HG02610 (cell line): ENCODE results near the gene CDH7.

Experiments
- ATAC-seq: cut with Tn5 transposase; IDR thresholded peaks from one replicate; pipeline ENCODE4 v1.9.1; 2021; ENCODE audit warnings: mild to moderate bottlenecking, moderate library complexity; ENCODE audit not compliant: unreplicated experiment

CDH7 gene

DNA sequence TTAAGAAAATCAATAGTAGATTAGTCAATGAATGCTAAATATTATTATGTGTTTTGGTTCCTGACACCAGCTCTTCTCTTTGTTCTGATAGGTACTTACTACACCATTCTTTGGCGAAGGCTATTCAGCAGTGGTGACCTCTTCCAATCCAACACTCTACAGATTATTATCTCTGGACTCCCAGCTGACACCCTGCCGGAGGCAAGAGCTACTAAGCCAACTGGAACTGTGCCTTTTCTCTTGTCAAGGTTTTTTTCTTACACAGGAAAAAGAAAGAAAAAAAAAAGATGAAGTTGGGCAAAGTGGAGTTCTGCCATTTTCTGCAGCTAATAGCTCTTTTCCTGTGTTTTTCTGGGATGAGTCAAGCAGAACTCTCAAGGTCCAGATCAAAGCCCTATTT lies 11.7 kb downstream of the CDH7 start:
- no peak for ATAC-seq

DNA sequence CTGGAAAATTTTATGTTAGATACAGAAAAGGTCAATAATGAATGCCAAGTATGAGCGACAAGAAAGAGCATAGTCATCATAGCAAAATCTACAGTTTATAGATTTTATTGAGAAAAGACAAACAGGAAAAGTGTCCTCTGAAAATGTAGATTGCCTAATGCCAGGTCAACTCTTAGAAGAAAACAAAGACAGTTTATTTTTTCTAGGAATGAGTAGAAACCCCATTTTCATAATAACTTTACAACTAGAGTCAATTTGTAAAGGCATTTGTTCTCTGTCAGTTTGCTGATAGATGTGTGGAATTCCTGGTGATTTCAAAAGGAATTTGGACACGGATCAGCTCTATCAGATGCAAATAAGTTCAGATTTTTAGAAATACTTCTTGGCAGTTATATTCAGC lies 16.6 kb downstream of the CDH7 start:
- no peak for ATAC-seq

DNA sequence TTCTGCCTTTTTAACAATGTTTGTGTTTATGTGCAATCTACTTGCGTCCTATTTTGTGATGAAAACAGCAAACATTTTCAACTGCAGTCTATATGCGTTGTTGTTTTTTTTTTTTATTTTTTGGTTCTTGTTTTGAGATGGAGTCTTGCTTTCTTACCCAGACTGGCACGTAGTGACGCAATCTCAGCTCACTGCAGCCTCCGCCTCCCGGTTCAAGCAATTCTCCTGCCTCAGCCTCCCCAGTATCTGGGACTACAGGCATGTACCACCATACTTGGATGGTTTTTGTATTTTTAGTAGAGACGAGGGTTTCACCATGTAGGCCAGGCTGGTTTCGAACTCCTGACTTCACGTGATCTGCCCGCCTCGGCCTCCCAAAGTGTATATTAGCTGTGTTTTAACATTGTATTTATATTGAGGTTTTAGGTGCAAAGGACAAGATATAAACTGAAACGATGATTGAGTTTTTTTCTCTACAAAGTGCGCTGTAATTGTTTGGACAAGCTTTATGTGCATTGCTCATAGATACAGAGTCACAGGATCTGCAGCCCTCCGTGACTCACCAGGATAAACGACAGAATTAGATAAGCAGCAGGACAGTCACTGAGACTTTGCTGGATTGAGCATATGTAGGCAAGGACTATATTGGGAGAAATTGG lies 17.4 kb downstream of the CDH7 start:
- ATAC-seq, result no peak

DNA sequence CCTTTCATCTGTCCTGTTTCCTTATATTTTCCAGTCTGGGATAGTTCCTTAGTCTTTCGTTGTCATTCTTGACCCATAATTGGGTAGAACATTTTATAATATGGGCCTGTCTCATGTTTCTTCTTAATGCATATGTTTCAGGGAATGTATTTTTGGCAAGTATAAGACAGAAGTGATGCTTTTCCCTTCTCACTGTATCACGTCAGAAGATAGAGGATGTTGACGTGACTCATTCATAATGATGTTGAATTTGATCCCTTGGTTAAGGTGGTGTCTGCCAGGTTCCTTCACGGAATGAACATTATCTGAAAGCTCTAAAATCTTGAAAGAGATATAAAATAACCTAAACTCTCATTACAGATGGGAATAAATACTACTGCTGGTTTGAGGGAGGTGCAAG lies 18.8 kb downstream of the CDH7 start:
- no peak for ATAC-seq

DNA sequence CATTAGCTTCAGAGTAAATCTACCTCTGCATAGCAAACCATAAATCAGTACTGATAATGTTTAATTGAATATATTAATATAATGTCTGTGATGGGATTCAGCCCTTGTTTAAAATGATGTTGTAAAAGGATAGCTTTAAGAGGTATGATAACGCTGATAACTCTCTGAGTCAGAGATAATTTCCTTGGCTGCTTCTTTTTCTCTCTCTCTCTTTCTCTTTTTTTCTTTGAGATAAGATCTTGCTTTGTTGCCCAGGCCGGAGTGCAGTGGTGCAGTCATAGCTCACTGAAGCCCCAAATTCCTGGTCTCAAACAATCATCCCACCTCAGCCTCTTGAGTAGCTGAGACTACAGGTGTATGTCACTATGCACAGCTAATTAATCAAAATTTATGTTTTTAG lies 35.7 kb downstream of the CDH7 start:
- ATAC-seq, result no peak

DNA sequence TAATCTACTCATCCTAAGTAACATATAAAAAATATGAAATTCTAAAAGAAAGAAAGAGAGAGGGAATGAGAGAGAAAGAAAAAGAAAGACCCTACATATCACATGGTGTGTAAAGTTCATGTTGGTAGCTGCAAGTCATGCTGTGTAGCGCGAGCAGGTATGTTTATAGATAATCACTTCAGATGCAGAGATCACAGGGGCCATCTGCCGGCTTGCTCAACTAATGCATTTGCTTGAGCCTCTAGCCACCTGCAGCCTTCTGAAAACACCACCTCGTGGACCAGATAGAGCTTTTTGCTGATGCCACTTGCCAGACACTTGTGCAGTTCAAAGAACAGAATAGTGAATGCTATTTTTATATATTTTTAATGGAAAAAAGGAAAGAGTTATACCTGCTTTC lies 37.6 kb downstream of the CDH7 start:
- ATAC-seq, result no peak

DNA sequence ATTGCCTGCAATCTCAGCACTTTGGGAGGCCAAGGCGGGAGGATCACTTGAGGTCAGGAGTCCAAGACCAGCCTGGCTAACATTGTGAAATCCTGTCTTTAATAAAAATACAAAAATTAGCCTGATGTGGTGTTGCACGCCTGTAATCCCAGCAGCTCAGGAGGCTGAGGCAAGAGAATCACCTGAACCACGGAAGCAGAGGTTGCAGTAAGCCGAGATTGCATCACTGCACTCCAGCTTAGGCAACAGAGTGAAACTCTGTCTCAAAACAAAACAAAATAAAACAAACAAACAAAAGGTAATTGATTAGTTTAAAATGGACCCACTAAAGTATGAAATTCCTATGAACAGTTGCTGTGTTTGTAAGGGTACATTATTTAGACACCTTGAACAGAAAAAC lies 39.8 kb downstream of the CDH7 start:
- no peak for ATAC-seq

DNA sequence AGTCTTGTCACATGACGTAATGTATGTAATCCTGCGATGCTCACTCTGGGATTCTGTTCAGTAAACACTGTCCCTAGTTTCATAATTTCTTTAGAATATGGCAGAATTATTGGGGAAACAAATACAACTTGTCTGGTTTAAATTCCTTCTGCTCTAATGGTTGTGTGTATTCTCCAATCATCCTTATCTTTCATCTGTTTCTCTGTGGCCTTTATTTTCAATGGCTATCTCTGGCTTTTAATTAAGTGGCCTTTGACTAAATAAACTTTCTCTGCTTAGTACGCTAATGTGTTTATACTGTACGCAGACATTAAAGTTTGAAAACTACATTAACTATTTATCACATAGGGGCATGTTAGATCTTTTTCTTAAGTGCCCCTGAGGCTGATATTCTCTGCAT lies 40.9 kb downstream of the CDH7 start:
- ATAC-seq, result no peak

DNA sequence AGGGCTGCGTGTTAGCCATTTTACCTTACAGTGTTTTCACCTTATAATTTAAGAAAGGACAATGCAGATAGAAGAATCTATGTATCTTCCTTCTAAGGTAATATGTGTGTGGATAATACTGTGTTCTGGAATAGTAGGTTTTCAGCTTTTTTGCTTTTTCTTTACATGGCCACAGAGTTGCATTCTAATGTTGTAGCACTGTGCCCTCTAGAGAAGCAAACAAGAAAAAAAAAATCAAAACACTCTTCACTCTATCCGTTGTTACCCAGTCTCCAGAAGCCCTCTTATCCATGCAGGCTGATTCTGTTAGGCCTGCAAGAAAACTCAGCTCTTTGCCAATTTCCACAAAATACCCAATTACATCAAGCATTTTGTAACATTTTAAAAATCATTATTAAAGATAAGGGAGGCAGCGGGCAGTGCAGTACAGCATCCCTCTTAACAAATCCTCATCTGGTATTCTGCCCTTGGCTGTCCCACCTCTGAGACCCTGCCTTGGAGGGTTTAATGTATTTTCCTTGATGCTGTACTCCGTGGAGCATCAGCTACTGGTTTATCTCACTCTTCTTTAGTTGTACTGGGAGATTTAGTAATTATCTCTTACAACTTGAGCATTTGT lies 41.8 kb downstream of the CDH7 start:
- ATAC-seq, result no peak

DNA sequence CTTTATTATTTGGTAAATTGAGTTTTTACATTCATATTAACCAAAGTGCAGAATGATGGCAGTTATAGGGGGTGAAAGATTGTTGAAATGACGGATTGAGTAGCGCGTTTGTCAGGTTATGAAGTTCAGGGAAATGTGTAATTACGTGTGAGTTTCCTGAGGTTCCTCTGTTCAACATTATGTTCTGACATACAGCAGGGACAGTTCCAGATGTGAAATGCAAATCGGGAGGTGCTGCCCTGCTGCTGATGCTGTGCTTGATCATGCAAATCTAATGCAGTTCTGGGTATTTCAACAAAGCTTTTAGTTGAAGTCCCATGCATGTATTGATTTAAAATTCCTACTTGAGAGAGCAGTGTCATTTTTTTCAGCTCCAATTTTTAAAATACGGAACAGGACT lies 57.9 kb downstream of the CDH7 start:
- no peak for ATAC-seq

DNA sequence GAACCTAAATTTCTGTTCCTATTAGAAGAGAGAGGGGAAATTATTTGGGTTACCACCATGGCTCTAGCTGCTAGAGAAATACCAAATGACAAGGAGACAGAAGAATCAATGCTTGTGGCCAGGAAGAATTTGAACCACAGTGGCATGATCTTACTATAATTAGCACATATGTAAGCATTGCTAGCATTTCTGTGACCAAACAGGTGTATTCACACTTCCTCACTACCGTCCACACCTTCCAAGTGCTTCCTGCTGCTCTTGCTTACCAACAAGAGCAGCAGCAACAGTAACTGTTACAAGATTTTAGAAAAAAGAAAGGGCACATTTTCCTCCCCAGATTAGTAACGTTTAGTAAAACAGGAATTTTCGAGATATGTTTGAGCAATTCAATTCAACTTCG lies 60.5 kb downstream of the CDH7 start:
- no peak for ATAC-seq

DNA sequence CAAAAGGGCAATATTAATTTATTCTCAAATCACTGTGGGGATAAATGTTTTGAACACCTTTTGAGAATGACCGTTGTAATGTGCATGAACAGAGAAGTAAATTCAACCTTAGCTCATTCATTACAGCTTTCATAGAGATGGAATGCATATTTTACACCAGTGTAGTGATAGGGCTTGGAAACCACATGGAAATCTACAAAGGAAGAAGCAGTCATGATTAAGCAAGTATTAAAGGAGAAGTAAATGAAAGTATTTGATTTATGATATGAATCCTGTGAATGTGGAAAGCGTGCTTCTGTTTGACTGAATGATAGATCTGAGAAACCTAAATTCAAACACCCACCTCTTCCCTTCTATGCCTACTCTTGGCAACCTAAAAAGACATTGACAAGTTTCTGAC lies 64.7 kb downstream of the CDH7 start:
- ATAC-seq, result no peak

DNA sequence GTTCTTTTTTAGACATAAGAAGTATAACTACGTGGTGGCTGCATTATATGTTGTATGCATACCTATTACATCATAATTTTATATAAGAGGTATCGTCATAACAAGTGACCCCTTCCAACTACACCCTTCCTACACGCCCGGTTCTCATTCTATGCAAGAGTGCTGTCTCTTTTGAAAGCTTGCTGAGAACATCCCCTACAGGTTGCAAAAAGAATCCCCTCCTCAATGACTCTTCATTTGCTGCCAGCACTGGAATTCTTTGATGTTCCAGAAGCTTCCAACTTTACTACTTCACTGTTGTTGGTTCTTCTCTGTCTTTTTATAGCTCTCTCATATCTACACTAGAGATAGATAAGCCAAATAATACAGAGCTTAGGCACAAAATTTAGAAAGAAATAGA lies 66.4 kb downstream of the CDH7 start:
- ATAC-seq, result no peak

DNA sequence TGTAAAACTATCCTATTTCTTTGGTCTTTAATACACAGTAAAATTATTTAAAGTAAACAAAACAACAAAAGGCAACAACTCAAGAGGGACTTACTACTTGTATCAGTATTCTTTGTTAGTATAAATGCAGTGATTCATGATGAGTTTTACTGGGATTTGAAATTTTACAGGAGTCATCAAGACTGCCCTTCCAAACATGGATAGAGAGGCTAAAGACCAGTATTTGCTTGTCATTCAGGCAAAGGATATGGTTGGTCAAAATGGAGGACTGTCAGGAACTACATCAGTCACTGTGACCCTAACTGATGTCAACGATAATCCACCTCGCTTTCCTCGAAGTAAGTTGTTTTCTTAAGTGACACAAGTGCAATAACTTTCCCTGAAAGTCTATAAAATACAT lies 71.1 kb downstream of the CDH7 start:
- ATAC-seq, result no peak

DNA sequence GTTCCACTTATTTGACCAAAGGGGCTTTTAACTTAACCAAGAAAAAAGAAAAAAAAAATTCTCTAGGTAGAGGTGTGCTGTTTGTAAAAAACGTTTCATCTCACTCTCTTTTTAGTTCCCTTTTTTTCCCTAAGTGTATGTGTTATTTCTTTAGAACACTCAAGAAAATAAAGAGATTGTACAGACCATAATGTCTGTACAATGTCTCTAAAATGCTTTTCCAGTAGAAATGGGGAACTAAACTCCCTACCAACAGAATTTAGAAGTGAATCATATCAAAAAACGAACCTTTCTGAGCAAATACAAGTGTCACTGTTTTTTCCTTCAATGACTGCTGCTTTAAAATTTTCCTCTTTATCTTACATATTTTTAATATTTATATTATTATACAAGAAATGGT lies 72.0 kb downstream of the CDH7 start:
- ATAC-seq, result no peak

DNA sequence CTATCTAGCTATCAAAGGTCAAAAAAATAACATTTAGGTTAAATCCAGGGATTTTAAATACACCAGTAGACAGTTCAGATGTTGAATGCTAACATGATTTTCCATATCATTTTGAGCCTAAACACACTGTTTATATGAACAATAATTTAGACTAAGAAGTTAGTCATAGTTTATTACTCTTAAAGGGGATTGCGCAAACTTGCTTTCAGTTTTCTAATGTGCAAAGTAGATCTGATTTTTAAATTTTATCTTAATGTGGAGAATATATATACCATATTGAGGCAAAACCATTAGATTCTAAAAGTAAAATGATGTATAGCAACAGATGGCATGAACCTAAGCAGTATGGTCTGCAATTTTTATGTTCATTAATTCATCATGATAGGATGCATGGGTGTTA lies 76.6 kb downstream of the CDH7 start:
- no peak for ATAC-seq

DNA sequence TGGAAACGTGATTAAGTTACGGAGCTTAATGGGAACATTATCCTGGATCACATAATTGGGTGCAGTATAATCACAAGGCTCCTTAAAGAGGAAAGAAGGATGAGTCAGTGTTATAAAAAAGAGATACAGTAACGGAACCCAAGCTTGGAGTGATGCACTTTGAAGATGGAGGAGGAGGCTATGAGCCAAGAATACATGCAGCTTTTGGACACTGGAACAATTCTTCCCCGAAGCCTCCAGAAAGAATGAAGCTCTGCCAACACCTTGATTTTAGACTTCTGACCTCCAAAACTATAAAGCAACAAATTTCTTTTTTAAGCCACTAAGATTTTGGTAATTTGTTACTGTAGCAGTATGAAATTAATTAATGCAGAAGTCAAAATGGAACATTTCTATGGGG lies 85.1 kb downstream of the CDH7 start:
- ATAC-seq, result no peak

DNA sequence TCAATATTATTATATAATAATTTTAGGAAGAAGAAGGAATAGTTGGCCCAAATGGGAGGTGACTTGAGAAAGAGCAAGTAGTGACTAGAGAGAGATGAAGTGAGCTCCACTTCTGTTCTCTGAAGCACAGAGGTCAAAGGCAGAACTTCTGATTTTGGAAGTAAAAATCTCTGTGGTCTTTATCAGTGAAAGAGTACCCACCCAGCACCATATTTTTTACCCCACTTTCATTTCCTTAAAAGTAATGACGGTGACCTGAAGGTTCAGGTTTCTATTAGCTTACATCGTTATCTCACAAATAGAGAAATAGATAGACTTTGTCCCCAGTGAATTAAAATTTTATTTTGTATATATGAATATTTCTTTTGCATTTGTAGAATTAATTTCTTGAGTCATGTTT lies 95.3 kb downstream of the CDH7 start:
- ATAC-seq, result no peak

DNA sequence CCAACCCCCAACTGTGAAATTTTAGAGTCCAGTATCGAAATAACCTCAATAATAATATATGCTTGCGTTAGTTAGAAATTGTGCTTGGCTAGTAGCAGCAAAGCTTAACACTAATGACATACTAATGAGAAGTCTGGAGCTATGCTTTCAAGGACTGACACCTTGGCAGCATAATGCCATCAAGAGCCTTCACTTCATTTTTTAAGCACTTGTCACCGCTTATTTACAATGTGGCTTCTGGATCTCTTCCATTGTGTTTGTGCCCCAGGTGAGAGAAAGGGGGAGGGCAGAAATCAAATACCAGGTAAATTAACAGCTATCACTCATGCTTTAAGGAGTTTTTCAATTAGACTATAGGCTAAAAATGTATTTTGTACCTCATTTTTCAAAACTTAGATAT lies 101.5 kb downstream of the CDH7 start:
- no peak for ATAC-seq

DNA sequence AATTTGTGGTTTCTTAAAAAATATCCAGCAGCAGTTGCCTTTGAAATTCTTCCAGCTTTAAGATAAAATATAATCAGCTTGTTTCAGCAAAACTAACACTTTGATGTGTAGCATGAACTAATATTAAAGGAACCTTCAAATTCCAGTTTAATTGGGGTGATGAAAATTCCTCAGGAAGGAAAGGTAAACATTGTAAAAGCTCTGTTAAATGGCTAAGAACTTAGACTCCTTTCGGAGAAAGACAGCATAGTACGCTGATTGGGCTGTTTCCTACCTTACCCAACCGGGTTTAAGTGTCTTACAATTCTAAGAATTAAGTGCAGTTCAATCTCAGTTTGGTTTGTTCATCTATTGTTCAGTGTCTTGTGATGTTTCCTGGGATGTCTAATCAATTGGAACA lies 108.3 kb downstream of the CDH7 start:
- no peak for ATAC-seq

DNA sequence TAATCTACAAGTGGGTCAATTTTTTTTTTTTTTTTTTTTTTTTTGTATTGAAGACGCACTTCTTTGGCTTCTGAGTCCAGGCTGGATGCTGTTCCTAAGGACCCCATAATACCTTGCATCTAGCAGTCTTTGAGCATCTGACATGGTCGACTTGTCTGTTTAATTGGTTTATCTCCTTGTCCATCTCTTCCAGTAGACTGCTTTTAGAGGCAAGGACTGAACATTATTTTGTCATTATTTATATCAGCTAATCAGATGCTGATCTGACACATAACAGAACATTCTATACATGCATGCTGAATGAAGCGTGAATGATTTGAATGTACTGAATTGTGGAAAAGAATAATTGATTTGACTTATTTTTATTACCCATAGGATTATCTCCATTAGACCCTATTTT lies 118.7 kb downstream of the CDH7 start:
- ATAC-seq, result no peak

DNA sequence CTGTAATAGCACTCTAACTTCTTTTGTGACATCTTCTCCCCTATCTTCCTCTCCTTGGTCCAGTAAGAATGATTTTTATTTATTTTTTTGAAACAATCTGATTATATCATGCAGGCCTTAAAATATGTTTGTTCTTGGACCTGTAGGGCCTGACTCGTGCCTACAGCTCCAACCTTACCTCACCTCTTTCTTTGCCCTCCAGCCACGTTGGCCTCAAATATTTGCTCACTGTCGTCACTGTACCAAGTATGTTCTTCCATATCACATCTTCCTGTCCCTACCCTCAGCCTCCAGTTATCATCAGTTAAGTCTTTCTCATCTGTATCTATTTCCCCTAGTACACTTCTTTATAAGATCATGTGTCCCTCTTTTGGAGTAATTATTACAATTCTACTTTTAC lies 125.5 kb downstream of the CDH7 start:
- ATAC-seq, result no peak

DNA sequence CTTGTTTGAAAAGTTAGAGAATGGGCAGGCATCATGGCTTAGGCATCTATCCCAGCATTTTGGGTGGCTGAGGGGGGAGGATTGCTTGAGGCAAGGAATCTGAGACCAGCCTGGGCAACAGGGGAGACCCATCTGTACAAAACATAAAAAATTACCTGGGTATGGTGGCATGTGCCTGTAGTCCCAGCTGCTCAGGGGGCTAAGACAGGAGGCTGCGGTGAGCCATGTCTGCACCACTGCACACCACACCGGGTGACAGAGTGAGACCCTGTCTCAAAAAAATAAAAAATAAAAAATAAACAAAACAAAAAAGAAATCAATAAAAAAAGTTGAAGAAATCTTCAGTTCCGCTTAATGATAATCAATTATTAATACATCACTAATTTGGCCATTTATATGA lies 146.5 kb downstream of the CDH7 start:
- ATAC-seq, result no peak
